GM12878 (cell line): ENCODE data around the gene BORCS5. TPM values are rescaled to one million over a fixed set of nuclear protein-coding genes. Genes with fewer than 3 reads are reported as not detected.

Experiments
- ATAC-seq: fragments of 200-7000 bp; cut with Tn5 transposase; 3 replicates; pipeline ENCODE4 v1.9.1; 2020; ENCODE audit warnings: mild to moderate bottlenecking, moderate library complexity
- BruUV-seq: library from RNA; stranded (reverse); fragments of 400-500 nt; replicated peaks from 2 replicates; lab custom pipeline; 2021; lab: Mats Ljungman, UMichigan
- CTCF ChIA-PET: fragments of 300-600 bp; sonication (Branson Sonifier 250); formaldehyde crosslinking; extraction: SDS; loops from one replicate; lab custom pipeline; 2021; ENCODE audit warnings: inconsistent platforms; lab: Yijun Ruan, JAX
- POLR2A ChIA-PET: fragments of 350-600 bp; formaldehyde crosslinking; extraction: SDS; loops from one replicate; lab custom pipeline; 2021; ENCODE audit warnings: inconsistent platforms; lab: Charles Lee
- RAD21 ChIA-PET: fragments of 300-600 bp; sonication (Branson Sonifier 250); formaldehyde crosslinking; loops from one replicate; lab custom pipeline; 2023; ENCODE audit warnings: antibody characterized with exemption; ENCODE audit not compliant: unreplicated experiment; lab: Charles Lee
- SMC1A ChIA-PET: fragments of 300-600 bp; sonication (Branson Sonifier 250); formaldehyde crosslinking; loops from one replicate; lab custom pipeline; 2023; ENCODE audit not compliant: unreplicated experiment, uncharacterized antibody; lab: Charles Lee
- DNase-seq: peaks from one replicate; pipeline ENCODE4 v3.0.0-alpha.2; 2011; ENCODE audit warnings: low read depth, low spot score
- FAIRE-seq: peaks from 3 replicates; lab custom pipeline; 2011; peaks lifted over from hg19 to GRCh38; lab: Jason Lieb, UNC
- H2AFZ ChIP-seq: 2 replicates; pipeline ENCODE4 v1.6.0; 2011; ENCODE audit warnings: low read depth, low read length, control low read depth; ENCODE audit not compliant: control insufficient read depth
- H3K27ac ChIP-seq: 2 replicates; pipeline ENCODE4 v1.5.1; 2011; ENCODE audit warnings: control low read depth; ENCODE audit not compliant: control insufficient read depth, insufficient read depth
- H3K27me3 ChIP-seq, 2 experiments: replicated peaks in 1 of 2; 2 replicates each; pipeline versions ENCODE4 v1.6.0 to v1.6.1; 2011; ENCODE audit warnings: low read length in 1 of 2; ENCODE audit not compliant: control insufficient read depth in 2 of 2, insufficient read depth in 2 of 2
- H3K36me3 ChIP-seq, 2 experiments: 2 replicates each; pipeline ENCODE4 v1.5.1; 2011; ENCODE audit warnings: low read length in 1 of 2; ENCODE audit not compliant: control insufficient read depth in 2 of 2, insufficient read depth in 2 of 2
- H3K4me1 ChIP-seq: 2 replicates; pipeline ENCODE4 v1.6.1; 2011; ENCODE audit warnings: mild to moderate bottlenecking, low read length, moderate library complexity, mixed read lengths; ENCODE audit not compliant: control insufficient read depth, insufficient read depth
- H3K4me2 ChIP-seq: 2 replicates; pipeline ENCODE4 v1.6.0; 2011; ENCODE audit warnings: control low read depth; ENCODE audit not compliant: control insufficient read depth, insufficient read depth
- H3K4me3 ChIP-seq: fragments of 200-600 bp; sonication (generic); 2 replicates; pipeline ENCODE4 v1.5.1; 2016
- H3K79me2 ChIP-seq: 2 replicates; pipeline ENCODE4 v1.6.0; 2011; ENCODE audit warnings: low read length; ENCODE audit not compliant: control insufficient read depth, insufficient read depth
- H3K9ac ChIP-seq: 2 replicates; pipeline ENCODE4 v1.8.0; 2011; ENCODE audit warnings: low read length, control low read depth, mixed read lengths; ENCODE audit not compliant: control insufficient read depth, insufficient read depth
- H3K9me3 ChIP-seq: replicated peaks from 3 replicates; pipeline ENCODE4 v1.5.1; 2011; ENCODE audit warnings: mild to moderate bottlenecking, low read length; ENCODE audit not compliant: control insufficient read depth, insufficient read depth
- H4K20me1 ChIP-seq: 2 replicates; pipeline ENCODE4 v1.6.0; 2011; ENCODE audit not compliant: control insufficient read depth, insufficient read depth
- HDGF ChIP-seq: fragments of 450-650 bp; IDR thresholded peaks from 2 replicates; pipeline ENCODE4 v1.6.1; 2016; ENCODE audit warnings: antibody characterized with exemption
- IRF3 ChIP-seq: fragments of 450-650 bp; IDR thresholded peaks from 2 replicates; pipeline ENCODE4 v1.6.1; 2014; ENCODE audit warnings: mild to moderate bottlenecking
- PAX5 ChIP-seq: IDR thresholded peaks from 2 replicates; pipeline ENCODE4 v1.6.1; 2011; ENCODE audit warnings: low read depth, low read length, borderline replicate concordance
- PAX8 ChIP-seq: fragments of 450-650 bp; IDR thresholded peaks from 2 replicates; pipeline ENCODE4 v1.6.1; 2017; ENCODE audit warnings: mild to moderate bottlenecking, moderate library complexity
- STAT3 ChIP-seq: IDR thresholded peaks from 2 replicates; pipeline ENCODE4 v1.6.1; 2011; ENCODE audit warnings: low read depth, low read length, improper control_type of control experiment
- WGBS: methylation state at CpG from one replicate; pipeline ENCODE4 v1.1.6; 2016; ENCODE audit warnings: low lambda C conversion rate; ENCODE audit not compliant: insufficient replicate concordance, insufficient coverage; ENCODE audit errors: missing lambda C conversion rate; 5-methylcytosine and 5-hydroxymethylcytosine counted together
- in situ Hi-C: fragments of 300-500 bp; cut with MboI; formaldehyde crosslinking; loops from 9 replicates; pipeline ENCODE4 v1.14.3; 2018; ENCODE audit warnings: mixed read lengths
- intact Hi-C: fragments of 100-400 bp; cut with micrococcal nuclease; formaldehyde crosslinking; loops from one replicate; pipeline ENCODE4 v1.14.2; 2022; ENCODE audit not compliant: unreplicated experiment
- polyA plus RNA-seq, 11 experiments: library from polyadenylated mRNA; depleted of rRNA in 4 of 11; unstranded in 6 of 11; stranded (reverse) in 5 of 11; fragments of >200 nt; fragmentation: Nextera tagmentation in 4 of 11; fragmentation: Illumina TruSeq in 1 of 11; extraction: Ambion mirVana in 4 of 11; extraction: Trizol in 1 of 11; gene quantifications; 1 replicate in 1 of 11; 2 replicates in 10 of 11; pipeline versions ENCODE4 v1.2.1 to v1.2.3, GENCODE V29; 2011 to 2016; ENCODE audit warnings: inconsistent platforms in 2 of 11, missing spikeins in 2 of 11, low read depth in 1 of 11
- total RNA-seq, 4 experiments: library from RNA; depleted of rRNA in 3 of 4; stranded (reverse); fragments of >200 nt in 3 of 4; fragmentation: Illumina TruSeq in 1 of 4; extraction: Trizol in 1 of 4; gene quantifications; 2 replicates each; pipeline versions ENCODE4 v1.2.1 to v1.2.3, GENCODE V29; 2013 to 2021
- TF ChIP-seq, protein P1 (sequence below): fragments of 450-650 bp; IDR thresholded peaks from 2 replicates; pipeline ENCODE4 v1.6.1; 2017; ENCODE audit warnings: mild to moderate bottlenecking
- TF ChIP-seq, protein P2 (sequence below): fragments of 450-650 bp; IDR thresholded peaks from 2 replicates; pipeline ENCODE4 v1.6.1; 2018; ENCODE audit warnings: mild to moderate bottlenecking, low read depth, moderate library complexity; ENCODE audit not compliant: partially characterized antibody

The BORCS5 gene
- total and polyA plus RNA-seq, 10 of the 15 experiments (the other 5 are each of a cell fraction or from before 2014, with no cell fraction given): 1.4 to 39.7 (median 16.1) TPM

- in situ Hi-C loops: no loop called here
- ATAC-seq (no peak), FAIRE-seq (no peak), DNase-seq (no peak)
- Histone ChIP-seq H3K36me3 (peaks cover 0 to 12% of the 10 kb centered on the region in 2 experiments), H3K27ac (no peak overlapping the region), H3K79me2 (peaks cover 2% of the 10 kb centered on the region), H3K27me3 (no peaks in the 10 kb centered on the region), H3K4me1 (peaks cover 4% of the 10 kb centered on the region; the same call in 1 of the 2 replicates), H4K20me1 (no peaks in the 10 kb centered on the region), H3K4me3 (no peak overlapping the region), H3K9me3 (no peaks in the 10 kb centered on the region), H3K4me2 (no peak overlapping the region), H2AFZ (no peak overlapping the region), H3K9ac (no peak overlapping the region)
- TF ChIP-seq HDGF: 0 out of 2 replicates have a peak, but pooled peaks have one; percentile 64
- TF ChIP-seq, protein P1, sequence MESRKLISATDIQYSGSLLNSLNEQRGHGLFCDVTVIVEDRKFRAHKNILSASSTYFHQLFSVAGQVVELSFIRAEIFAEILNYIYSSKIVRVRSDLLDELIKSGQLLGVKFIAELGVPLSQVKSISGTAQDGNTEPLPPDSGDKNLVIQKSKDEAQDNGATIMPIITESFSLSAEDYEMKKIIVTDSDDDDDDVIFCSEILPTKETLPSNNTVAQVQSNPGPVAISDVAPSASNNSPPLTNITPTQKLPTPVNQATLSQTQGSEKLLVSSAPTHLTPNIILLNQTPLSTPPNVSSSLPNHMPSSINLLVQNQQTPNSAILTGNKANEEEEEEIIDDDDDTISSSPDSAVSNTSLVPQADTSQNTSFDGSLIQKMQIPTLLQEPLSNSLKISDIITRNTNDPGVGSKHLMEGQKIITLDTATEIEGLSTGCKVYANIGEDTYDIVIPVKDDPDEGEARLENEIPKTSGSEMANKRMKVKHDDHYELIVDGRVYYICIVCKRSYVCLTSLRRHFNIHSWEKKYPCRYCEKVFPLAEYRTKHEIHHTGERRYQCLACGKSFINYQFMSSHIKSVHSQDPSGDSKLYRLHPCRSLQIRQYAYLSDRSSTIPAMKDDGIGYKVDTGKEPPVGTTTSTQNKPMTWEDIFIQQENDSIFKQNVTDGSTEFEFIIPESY: no peak
- BruUV-seq: no TSS peak
- ChIA-PET SMC1A (interaction anchor here (1.1 to 2.1 kb wide), 10 partner anchors 10 to 246 kb away, joined by 3 to 7 read pairs (median 4); no protein-coding TSS in a partner anchor), POLR2A (interaction anchor here (1.2 to 1.6 kb wide), 2 partner anchors 12 to 15 kb away, joined by 3 to 6 read pairs; no protein-coding TSS in a partner anchor), CTCF (interaction anchor here (1.4 to 10.6 kb wide), 2 partner anchors 13 to 115 kb away, joined by 3 to 72 read pairs; no protein-coding TSS in a partner anchor), RAD21 (interaction anchor here (0.8 to 3.8 kb wide), 6 partner anchors 9 to 115 kb away, joined by 3 to 10 read pairs (median 4); no protein-coding TSS in a partner anchor)
- intact Hi-C loops: no loop called here
These were observed 134.7 kb downstream of the BORCS5 start for GRCh38 chr12:12491606-12492005.

GRCh38 chr12:12492547-12492946 is 135.7 kb downstream of the BORCS5 start:
- H4K20me1 ChIP-seq: no peaks in the 10 kb centered on the region
- no peaks in the 10 kb centered on the region for H3K4me1 ChIP-seq
- ChIA-PET SMC1A (interaction anchor here (0.6 to 1.5 kb wide), 6 partner anchors 11 to 113 kb away, joined by 3 to 7 read pairs (median 4); no protein-coding TSS in a partner anchor), RAD21 (interaction anchor here (1.9 kb wide), 1 partner anchor 8 kb away, joined by 6 read pairs; no protein-coding TSS in a partner anchor), POLR2A (interaction anchor here (1.6 kb wide), 1 partner anchor 11 kb away, joined by 6 read pairs; no protein-coding TSS in a partner anchor), CTCF (interaction anchor here (10.6 kb wide), 1 partner anchor 12 kb away, joined by 72 read pairs; no protein-coding TSS in a partner anchor)
- no peaks in the 10 kb centered on the region for H3K9me3 ChIP-seq
- H3K36me3 ChIP-seq: peaks cover 0 to 12% of the 10 kb centered on the region in 2 experiments; a peak in 3 of 4 replicates
- intact Hi-C loops (no loop called here), in situ Hi-C loops (no loop called here)
- no peak overlapping the region for H3K9ac ChIP-seq
- DNase-seq (no peak), FAIRE-seq (no peak), ATAC-seq (no peak)
- no peak overlapping the region for H3K4me2 ChIP-seq
- WGBS: 80% methylated on average over 5 of the region's 5 CpGs
- no peak overlapping the region for H2AFZ ChIP-seq
- no TSS peak for BruUV-seq
- peaks cover 2% of the 10 kb centered on the region for H3K79me2 ChIP-seq
- no peaks in the 10 kb centered on the region for H3K27me3 ChIP-seq
- no peak overlapping the region for H3K4me3 ChIP-seq
- no peak overlapping the region for H3K27ac ChIP-seq
- TF ChIP-seq, protein P2, sequence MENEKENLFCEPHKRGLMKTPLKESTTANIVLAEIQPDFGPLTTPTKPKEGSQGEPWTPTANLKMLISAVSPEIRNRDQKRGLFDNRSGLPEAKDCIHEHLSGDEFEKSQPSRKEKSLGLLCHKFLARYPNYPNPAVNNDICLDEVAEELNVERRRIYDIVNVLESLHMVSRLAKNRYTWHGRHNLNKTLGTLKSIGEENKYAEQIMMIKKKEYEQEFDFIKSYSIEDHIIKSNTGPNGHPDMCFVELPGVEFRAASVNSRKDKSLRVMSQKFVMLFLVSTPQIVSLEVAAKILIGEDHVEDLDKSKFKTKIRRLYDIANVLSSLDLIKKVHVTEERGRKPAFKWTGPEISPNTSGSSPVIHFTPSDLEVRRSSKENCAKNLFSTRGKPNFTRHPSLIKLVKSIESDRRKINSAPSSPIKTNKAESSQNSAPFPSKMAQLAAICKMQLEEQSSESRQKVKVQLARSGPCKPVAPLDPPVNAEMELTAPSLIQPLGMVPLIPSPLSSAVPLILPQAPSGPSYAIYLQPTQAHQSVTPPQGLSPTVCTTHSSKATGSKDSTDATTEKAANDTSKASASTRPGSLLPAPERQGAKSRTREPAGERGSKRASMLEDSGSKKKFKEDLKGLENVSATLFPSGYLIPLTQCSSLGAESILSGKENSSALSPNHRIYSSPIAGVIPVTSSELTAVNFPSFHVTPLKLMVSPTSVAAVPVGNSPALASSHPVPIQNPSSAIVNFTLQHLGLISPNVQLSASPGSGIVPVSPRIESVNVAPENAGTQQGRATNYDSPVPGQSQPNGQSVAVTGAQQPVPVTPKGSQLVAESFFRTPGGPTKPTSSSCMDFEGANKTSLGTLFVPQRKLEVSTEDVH: no peak
- TF ChIP-seq PAX5: no peak
- TF ChIP-seq PAX8: no peak
- TF ChIP-seq IRF3: no peak
- TF ChIP-seq STAT3: no peak
